ENCODE measurements around the gene GRIK1. TPM values are rescaled to one million over a fixed set of nuclear protein-coding genes. Genes with fewer than 3 reads are reported as not detected.

The GRIK1 gene
- total RNA-seq, 1 experiment from 2014 or later: 0.09 TPM

GRCh38 chr21:29737186-29737585 is 202.6 kb downstream of the GRIK1 start:
- H3K27me3 Mint-ChIP-seq (ENCODE audit: low read depth): no peaks in the 10 kb centered on the region
- no peaks in the 10 kb centered on the region for H3K4me1 Mint-ChIP-seq
- no peak for TF ChIP-seq CDX4 (CRISPR knock-in tag; IDR thresholded peaks at IDR 0.05; ENCODE audit: borderline replicate concordance)
- H3K36me3 Mint-ChIP-seq: no peaks in the 10 kb centered on the region
- no peak for DNase-seq (ENCODE audit: low spot score)
- H3K27ac Mint-ChIP-seq: no peak overlapping the region
- ChIA-PET POLR2A (no interaction called here), CTCF (no interaction called here)
- H3K4me3 Mint-ChIP-seq: no peak overlapping the region
- peaks cover 7% of the 10 kb centered on the region for H3K9me3 Mint-ChIP-seq
- ATAC-seq: no peak

GRCh38 chr21:29730281-29730680 is 209.5 kb downstream of the GRIK1 start:
- DNase-seq (ENCODE audit: low spot score) (no peak), ATAC-seq (no peak)
- H3K27ac Mint-ChIP-seq: no peak overlapping the region
- H3K27me3 Mint-ChIP-seq (ENCODE audit: low read depth): no peaks in the 10 kb centered on the region
- TF ChIP-seq CREB1 (CRISPR knock-in tag; IDR thresholded peaks at IDR 0.05) (no peak), NR1H2 (CRISPR knock-in tag; IDR thresholded peaks at IDR 0.05) (no peak), SP1 (CRISPR knock-in tag; conservative IDR thresholded peaks at IDR 0.05) (no peak), ATF2 (CRISPR knock-in tag; IDR thresholded peaks at IDR 0.05; ENCODE audit: borderline replicate concordance, low read depth) (no peak), CREM (CRISPR knock-in tag; IDR thresholded peaks at IDR 0.05) (no peak), MXD4 (CRISPR knock-in tag; IDR thresholded peaks at IDR 0.05; ENCODE audit: borderline replicate concordance) (no peak), MAX (CRISPR knock-in tag; IDR thresholded peaks at IDR 0.05) (no peak), IRF2 (CRISPR knock-in tag; IDR thresholded peaks at IDR 0.05; ENCODE audit: borderline replicate concordance, low read depth) (no peak)
- TF ChIP-seq, protein P1, sequence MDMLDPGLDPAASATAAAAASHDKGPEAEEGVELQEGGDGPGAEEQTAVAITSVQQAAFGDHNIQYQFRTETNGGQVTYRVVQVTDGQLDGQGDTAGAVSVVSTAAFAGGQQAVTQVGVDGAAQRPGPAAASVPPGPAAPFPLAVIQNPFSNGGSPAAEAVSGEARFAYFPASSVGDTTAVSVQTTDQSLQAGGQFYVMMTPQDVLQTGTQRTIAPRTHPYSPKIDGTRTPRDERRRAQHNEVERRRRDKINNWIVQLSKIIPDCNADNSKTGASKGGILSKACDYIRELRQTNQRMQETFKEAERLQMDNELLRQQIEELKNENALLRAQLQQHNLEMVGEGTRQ (CRISPR knock-in tag; IDR thresholded peaks at IDR 0.05): no peak
- TF ChIP-seq, protein P2, sequence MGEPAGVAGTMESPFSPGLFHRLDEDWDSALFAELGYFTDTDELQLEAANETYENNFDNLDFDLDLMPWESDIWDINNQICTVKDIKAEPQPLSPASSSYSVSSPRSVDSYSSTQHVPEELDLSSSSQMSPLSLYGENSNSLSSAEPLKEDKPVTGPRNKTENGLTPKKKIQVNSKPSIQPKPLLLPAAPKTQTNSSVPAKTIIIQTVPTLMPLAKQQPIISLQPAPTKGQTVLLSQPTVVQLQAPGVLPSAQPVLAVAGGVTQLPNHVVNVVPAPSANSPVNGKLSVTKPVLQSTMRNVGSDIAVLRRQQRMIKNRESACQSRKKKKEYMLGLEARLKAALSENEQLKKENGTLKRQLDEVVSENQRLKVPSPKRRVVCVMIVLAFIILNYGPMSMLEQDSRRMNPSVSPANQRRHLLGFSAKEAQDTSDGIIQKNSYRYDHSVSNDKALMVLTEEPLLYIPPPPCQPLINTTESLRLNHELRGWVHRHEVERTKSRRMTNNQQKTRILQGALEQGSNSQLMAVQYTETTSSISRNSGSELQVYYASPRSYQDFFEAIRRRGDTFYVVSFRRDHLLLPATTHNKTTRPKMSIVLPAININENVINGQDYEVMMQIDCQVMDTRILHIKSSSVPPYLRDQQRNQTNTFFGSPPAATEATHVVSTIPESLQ (CRISPR knock-in tag; IDR thresholded peaks at IDR 0.05): no peak
- TF ChIP-seq, protein P3, sequence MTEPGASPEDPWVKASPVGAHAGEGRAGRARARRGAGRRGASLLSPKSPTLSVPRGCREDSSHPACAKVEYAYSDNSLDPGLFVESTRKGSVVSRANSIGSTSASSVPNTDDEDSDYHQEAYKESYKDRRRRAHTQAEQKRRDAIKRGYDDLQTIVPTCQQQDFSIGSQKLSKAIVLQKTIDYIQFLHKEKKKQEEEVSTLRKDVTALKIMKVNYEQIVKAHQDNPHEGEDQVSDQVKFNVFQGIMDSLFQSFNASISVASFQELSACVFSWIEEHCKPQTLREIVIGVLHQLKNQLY (CRISPR knock-in tag; IDR thresholded peaks at IDR 0.05): no peak
- no peaks in the 10 kb centered on the region for H3K36me3 Mint-ChIP-seq
- POLR2A ChIA-PET: no interaction called here
- peaks cover 7% of the 10 kb centered on the region for H3K9me3 Mint-ChIP-seq
- CTCF ChIA-PET: no interaction called here
- H3K4me3 Mint-ChIP-seq: no peak overlapping the region
- H3K4me1 Mint-ChIP-seq: no peaks in the 10 kb centered on the region

GRCh38 chr21:29726044-29726443 is 213.8 kb downstream of the GRIK1 start:
- POLR2A ChIA-PET: no interaction called here
- no peak for ATAC-seq

More at GRCh38 chr21:29726044-29726443, 213.8 kb downstream of the GRIK1 start:
- Mint-ChIP-seq H3K4me1 (peaks cover 10% of the 10 kb centered on the region), H3K36me3 (no peaks in the 10 kb centered on the region), H3K27me3 (ENCODE audit: low read depth) (no peaks in the 10 kb centered on the region), H3K4me3 (no peak overlapping the region), H3K27ac (no peak overlapping the region), H3K9me3 (no peaks in the 10 kb centered on the region; the same call in 1 of the 2 replicates)
- DNase-seq (ENCODE audit: low spot score): no peak
- CTCF ChIA-PET: no interaction called here
- TF ChIP-seq NR3C1 (CRISPR knock-in tag; conservative IDR thresholded peaks at IDR 0.05; ENCODE audit: low read depth): no peak
- TF ChIP-seq CREB1 (CRISPR knock-in tag; IDR thresholded peaks at IDR 0.05): no peak
- no peak for TF ChIP-seq EMX1 (CRISPR knock-in tag; IDR thresholded peaks at IDR 0.05)
- TF ChIP-seq, protein P4, sequence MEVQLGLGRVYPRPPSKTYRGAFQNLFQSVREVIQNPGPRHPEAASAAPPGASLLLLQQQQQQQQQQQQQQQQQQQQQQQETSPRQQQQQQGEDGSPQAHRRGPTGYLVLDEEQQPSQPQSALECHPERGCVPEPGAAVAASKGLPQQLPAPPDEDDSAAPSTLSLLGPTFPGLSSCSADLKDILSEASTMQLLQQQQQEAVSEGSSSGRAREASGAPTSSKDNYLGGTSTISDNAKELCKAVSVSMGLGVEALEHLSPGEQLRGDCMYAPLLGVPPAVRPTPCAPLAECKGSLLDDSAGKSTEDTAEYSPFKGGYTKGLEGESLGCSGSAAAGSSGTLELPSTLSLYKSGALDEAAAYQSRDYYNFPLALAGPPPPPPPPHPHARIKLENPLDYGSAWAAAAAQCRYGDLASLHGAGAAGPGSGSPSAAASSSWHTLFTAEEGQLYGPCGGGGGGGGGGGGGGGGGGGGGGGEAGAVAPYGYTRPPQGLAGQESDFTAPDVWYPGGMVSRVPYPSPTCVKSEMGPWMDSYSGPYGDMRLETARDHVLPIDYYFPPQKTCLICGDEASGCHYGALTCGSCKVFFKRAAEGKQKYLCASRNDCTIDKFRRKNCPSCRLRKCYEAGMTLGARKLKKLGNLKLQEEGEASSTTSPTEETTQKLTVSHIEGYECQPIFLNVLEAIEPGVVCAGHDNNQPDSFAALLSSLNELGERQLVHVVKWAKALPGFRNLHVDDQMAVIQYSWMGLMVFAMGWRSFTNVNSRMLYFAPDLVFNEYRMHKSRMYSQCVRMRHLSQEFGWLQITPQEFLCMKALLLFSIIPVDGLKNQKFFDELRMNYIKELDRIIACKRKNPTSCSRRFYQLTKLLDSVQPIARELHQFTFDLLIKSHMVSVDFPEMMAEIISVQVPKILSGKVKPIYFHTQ (CRISPR knock-in tag; IDR thresholded peaks at IDR 0.05): no peak
- TF ChIP-seq SMAD4 (CRISPR knock-in tag; IDR thresholded peaks at IDR 0.05): no peak
- TF ChIP-seq SMAD3 (CRISPR knock-in tag; IDR thresholded peaks at IDR 0.05; ENCODE audit: borderline replicate concordance): no peak
- no peak for TF ChIP-seq ZNF219 (CRISPR knock-in tag; IDR thresholded peaks at IDR 0.05; ENCODE audit: borderline replicate concordance)
- TF ChIP-seq GABPB1 (CRISPR knock-in tag; IDR thresholded peaks at IDR 0.05): no peak
- no peak for TF ChIP-seq SOX15 (CRISPR knock-in tag; IDR thresholded peaks at IDR 0.05)
- TF ChIP-seq, protein P5, sequence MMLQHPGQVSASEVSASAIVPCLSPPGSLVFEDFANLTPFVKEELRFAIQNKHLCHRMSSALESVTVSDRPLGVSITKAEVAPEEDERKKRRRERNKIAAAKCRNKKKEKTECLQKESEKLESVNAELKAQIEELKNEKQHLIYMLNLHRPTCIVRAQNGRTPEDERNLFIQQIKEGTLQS (CRISPR knock-in tag; conservative IDR thresholded peaks at IDR 0.05): no peak
- TF ChIP-seq ZNF671 (CRISPR knock-in tag; IDR thresholded peaks at IDR 0.05): no peak
- no peak for TF ChIP-seq HMGA2 (CRISPR knock-in tag; IDR thresholded peaks at IDR 0.05)
